ENCODE data around the gene NIPSNAP3A.
"Not testable (repeated sequence)": the region's sequence is repeated elsewhere in the genome, so short reads cannot be mapped to it uniquely, and the experiment has no call there.

The NIPSNAP3A gene

DNA sequence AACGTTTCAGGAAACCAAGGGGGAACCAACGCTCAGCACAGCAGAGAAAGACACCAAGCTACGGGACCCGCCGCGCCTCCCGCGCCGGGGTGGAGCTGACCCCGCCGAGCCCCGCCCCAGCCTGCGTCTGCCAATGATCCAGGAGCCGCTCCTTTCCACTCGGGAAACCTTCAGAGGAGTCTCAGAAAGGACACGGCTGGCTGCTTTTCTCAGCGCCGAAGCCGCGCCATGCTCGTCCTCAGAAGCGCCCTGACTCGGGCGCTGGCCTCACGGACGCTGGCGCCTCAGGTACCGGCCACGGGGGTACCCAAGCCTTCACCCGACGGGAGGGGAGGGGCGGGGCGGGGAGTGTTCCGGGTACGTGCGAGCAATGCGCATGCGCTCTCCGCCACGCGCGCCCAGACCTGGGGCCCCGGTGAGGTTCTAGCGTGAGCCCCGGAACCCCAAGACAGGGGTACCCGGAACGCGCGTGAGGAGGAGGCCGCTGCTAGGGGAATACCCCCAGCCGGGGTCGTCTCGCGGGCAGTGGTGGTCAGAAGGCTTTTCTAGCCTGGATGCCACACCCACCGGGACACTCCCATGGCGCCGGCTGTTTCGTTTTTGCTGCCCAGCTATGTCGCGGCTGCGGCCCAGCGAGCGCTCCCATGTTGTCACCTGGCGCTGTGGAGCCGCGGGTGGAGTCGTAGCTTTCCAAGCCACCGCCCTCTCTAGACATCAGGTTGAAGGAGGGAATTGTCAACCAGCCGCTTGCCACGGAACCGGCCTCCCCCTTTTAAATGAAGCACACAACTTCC, at the start of gene NIPSNAP3A:
NIPSNAP3A (plus strand) TSS at position 119 of the 794 bp plus-strand sequence; CDS start at position 229, 110 bp downstream.
- peak; percentile 73 to 88 for DNase-seq

DNA sequence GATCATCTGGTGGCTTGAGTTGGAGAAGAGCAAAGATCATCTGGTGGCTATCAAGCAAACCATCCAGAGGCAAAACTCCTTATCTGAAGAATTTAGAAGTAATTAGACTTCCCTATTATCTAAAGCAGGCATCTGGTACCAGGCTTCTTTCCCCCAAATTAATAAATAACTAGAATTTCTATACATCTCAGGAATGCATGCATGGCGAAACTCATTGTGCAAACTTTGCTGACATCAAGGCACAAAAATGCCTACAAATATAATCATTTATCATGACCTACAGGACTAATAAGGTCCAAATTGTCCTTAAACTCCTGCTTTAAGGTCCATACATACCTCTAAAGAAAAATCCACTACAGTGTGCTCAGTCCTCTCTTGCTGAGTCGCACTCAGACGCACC, 47.2 kb upstream of the NIPSNAP3A start:
- no peak for DNase-seq

DNA sequence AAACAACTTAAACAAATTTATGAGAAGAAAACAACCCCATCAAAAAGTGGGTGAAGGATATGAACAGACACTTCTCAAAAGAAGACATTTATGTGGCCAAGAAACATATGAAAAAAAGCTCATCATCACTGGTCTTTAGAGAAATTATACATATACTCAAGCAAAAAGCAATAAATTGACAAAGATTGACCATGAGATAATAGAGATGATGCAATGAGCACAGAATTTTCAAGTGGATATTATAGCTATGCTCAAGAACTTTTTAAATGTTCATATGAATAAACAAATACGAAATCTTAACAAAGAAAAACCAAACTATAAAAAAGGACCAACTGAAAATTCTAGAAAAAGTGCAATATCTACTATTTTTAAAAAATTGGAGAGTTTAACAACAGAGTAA, 38.7 kb upstream of the NIPSNAP3A start:
- not testable (repeated sequence) for DNase-seq

DNA sequence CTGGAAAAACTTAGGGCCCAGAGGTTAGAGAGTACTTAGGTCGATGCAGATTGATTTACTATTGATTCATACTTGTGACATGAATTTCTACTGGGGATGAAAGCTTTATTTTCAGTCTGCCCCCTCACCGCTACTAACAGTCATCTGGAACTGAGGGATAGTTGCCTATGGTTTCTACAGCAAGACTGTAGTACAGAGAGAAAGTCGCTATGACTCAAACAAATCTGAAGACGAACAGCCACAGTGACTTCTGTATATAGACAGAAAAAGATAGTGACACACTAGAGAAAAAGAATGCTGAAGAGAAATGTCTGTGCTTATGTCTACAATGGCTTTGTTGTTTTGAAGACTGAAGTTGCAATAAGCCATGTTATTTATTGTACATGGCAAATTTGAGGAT, 35.9 kb upstream of the NIPSNAP3A start:
- DNase-seq: no peak

DNA sequence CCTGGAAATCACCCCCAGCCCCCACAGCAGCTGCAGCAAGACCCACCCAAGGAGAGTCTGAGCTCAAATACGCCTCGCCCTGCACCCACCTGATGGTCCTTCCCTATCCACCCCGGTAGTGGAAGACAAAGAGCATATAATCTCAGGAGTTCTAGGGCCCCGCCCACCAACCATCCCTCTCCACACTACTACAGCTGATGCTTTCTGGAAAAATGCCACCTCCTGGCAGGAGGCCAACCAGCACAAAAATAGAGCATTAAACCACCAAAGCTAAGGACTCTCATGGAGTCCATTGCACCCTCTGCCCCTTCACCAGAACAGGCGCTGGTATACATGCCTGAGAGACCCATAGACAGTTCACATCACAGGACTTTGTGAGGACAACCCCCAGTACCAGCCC, 22.5 kb upstream of the NIPSNAP3A start:
- peak in 1 of 2 experiments; percentile 39 for DNase-seq

DNA sequence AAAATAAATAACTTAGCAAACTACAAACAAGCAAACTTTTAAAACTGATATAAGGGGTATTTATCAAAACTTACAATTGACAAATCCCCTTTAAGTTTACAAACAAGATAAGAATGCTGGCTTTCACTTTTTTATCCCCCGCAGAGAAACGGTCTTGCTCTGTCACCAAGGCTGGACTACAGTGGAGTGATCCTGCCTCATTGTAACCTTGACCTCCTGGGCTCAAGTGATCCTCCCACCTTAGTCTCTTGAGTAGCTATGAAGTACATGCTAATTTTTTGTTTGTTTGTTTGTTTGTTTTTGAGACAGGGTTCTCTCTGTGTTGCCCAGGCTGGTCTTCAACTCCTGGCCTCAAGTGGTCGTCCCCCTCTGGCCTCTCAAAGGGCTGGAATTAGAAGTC, 9.0 kb upstream of the NIPSNAP3A start:
- DNase-seq: no peak

DNA sequence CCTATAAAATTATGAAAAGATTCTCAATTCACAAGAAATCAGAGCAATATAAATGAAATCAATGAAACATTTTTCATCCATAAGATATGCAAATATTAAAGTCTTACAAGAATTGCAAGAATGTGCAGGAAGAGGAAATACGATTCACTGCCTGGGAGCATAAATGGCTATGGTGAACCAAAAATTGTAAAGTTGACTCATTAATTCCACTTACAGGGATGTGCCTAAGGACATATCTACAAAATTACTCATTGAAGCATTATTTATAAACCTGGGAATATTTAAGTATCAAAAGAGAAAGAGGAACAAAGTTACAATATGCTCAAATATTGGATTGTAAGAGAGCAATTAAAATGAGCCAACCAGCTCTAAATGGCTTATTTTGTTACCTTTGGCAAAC, 6.9 kb upstream of the NIPSNAP3A start:
- no peak for DNase-seq

DNA sequence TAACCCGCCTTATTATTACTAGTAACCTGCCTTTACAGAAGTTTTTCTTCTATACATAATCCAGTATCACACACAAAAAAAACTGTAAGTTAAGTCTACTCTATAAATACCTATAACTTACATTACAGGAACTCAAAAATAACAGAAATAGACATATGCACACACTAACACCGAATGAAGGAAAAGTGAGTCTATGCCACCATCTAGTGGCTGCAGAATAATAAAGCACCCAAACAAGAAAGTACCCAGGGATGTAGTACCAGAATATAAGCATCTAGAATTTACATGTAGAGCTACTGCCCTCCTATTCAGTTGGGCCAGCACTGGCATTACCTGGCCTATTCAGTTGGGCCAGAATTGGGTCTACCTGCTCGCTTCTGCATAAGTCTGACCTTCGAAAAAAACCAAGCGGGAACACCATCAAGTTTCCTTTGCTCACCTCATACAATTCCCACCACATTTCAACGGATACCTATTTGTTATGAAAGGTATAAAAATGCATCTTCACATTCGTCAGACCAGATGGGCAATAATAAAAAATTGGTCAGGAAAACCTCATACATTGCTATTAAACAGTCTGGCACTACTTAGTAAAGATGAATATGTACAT, 4.0 kb upstream of the NIPSNAP3A start:
- peak; percentile 64 to 78 for DNase-seq

DNA sequence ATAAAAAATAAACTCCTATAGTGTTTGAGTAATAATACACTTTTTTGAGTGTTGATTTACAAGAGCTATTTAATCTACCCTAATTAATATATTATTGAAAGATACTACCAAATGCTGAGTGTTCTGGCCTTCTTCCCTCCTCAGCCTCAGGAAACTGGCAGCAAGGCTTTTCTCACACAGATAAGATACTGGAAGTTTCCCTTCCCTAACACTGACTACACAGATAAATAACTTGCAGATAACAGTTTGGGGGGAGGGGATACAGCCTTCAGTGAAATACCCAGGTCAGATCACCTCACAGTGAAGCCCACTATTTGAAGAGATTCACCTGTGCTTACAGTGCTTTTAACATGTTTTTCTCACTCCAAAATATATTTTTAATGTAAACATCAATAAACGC, 1.6 kb upstream of the NIPSNAP3A start:
- no peak for DNase-seq

DNA sequence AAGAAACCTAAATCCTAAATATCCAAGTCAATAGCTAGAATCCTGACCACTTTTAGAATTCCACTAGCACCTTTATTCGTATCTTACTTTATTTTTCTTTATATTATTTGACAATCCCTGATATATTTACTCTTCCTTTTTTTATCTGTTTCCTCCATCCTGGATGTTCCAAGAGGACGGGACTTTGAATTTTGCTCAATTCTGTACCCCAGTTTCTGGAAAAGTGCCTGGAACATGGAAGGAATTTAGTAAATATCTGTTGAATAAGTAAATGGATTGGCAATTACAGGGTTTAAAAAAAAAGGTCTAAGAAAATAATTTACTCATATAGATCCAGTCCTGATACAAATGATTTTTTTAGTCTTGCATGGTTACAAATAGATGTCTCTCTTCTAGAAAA, 1.2 kb upstream of the NIPSNAP3A start:
- no peak for DNase-seq

DNA sequence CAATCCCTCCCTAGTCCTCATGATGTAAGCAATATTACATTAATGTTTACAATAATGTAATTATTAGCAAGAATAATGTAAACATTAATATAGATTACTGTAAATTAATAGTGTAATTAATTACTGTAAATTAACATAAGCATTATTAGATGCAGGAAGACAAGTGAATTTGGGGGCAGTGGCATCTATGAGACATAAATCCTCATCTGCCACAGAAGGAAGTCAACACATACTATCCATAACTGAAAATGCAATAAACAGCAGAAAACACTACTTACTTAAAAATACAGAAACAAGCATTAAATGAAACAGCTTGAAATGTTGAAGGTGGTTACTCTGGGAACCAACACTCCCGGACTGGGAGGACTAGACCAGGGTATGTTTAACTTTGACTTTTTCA, 685 bp upstream of the NIPSNAP3A start:
- no peak for DNase-seq

DNA sequence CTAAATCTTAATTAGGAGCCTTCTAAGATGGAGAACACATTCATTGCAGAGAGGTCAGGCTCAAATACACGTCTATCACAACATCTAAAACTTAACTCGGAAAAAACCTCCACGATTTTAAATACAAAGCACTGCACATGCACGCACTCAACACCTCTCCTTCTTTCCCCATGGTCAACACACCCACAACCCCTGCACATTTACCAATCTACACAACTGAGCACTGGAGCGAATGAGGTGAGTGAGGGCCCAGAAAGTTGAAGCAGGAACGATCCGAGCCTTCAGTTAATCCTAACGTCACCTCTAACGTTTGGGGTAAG, 278 bp upstream of the NIPSNAP3A start:
- no peak for DNase-seq

DNA sequence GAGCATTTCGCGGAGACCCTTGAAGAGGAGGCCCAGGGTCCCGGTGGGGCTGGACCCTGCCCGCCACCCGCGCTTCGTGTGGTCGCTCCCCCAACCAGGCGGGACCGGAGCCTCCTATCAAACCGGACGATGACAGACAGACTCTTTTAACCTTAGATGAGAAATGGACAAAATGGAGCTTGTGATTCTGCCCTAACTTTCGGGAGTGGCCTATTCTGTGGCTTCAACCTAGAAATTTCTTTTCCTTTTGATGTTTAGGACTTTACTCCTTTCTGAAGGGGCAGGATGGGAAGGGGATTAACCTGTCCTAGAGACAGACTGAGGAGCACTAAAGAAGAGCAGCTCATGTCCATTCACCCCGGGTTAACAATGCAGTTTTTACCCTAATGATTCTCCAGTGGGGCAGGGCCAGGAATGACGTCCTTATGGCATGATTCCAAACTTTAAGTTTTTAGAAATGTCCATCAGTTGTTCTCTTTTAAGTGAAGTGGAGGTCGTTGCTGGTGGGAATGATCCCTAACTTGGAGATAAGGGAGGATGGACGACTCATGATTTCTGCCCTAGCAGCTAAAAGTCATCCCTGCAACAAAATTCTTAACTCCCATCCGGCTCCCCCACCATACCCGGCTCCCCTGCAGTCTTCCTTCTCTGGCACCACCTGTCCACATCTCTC, 1.0 kb downstream of the NIPSNAP3A start:
- DNase-seq: peak in 1 of 2 experiments; percentile 37

DNA sequence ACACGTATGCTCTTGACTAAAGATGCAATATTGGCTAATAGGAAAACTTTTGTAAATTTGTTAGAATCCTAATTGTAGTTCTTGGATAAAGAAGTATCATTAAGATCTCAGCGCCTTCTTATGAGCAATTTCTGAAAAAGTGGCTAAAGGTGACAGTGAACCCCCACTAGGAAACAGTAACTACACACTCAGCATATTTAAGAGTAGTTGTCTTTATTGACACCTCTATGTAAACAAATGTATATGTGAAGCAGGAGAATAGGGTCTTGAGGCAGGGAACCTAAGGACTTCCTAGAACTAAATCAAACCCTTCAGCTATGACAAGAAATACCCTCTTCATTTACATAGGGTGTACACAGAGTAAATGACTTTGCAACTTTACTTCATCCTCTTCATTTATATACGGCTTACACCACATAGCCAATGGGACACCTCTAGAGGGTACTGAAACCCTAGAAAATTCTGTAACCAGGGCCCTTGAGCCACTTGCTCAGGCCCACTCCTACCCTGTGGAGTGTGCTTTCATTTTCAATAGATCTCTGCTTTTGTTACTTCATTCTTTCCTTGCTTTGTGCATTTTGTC, 2.8 kb downstream of the NIPSNAP3A start:
- no peak for DNase-seq

DNA sequence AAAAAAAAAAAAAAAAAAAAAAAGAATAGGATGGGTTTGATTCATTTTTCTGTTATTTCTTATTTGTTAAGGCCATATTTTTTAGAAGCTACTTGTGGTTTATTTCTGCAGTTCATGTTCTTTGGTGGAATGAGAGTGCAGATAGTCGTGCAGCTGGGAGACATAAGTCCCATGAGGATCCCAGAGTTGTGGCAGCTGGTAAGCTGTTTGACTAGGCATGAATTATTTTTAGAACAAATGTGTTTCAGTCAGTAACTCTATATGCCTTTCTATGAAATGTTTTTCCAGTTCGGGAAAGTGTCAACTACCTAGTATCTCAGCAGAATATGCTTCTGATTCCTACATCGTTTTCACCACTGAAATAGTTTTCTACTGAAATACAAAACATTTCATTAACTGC, 11.5 kb downstream of the NIPSNAP3A start:
- peak; percentile 24 to 68 for DNase-seq

DNA sequence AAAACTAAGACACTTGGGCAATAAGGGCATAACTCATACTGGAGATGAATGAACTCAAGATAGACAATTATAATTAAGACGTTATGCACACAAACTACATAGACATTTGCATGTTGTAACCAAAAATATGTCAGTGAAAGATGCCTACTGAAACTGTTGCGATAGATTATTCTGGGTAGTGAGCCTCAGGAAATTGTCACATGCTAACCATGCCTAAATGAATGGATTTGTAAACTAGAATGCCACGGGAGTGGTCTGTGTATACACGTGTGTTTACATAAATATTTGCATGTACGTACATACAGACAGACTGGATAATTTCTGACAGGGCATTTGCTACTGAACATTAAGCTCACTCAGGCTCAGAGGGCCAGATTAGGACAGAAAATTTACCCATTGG, 17.7 kb downstream of the NIPSNAP3A start:
- no peak for DNase-seq

DNA sequence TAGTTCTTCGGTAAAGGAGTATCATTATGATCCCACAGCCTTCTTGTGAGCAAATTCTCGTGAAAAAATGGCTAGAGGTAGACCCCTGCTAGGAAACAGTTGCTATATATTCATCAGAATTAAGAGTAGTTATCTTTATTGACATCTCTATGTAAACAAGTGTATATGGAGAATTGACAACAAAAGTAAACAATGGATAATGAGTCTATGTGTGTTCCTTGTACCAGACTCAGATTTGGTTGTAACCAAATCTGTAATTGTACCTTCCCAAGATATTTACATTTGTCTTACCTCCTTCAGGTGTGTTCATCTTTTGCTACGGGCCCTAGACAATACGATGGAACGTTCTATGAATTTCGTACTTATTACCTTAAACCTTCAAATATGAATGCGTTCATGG, 18.5 kb downstream of the NIPSNAP3A start:
- DNase-seq: no peak

DNA sequence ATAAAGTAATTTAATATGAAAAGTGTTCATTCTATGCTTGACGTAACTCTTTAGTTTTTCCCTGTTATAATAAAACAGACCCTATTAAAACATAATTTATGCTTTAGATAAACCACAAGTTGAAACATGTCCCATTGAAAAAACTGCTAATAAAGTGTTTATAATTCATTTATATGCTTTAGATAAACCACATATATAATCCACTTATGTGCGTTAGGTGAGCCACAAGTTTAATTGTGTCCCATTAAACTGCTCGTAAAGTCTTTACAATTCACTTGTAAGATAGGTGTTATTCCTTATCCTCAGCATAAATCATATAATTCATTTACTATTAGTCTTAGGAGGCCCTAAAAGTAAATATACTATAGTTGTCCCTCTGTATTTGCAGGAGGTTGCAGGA, 20.0 kb downstream of the NIPSNAP3A start:
- DNase-seq: no peak

DNA sequence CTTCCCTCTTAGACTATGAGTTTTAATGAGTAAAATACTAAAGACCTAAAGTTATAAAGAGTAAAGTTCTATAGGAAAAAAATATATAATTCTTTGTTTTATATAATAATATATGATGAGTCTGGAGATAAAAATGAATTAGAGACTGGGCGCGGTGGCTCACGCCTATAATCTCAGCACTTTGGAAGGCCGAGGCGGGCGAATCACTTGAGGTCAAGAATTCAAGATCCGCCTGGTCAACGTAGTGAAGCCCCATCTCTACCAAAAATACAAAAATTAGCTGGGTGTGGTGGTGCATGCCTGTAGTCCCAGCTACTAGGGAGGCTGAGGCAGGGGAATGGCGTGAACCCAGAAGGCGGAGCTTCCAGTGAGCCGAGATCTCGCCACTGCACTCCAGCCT, 21.5 kb downstream of the NIPSNAP3A start:
- DNase-seq: not testable (repeated sequence)

DNA sequence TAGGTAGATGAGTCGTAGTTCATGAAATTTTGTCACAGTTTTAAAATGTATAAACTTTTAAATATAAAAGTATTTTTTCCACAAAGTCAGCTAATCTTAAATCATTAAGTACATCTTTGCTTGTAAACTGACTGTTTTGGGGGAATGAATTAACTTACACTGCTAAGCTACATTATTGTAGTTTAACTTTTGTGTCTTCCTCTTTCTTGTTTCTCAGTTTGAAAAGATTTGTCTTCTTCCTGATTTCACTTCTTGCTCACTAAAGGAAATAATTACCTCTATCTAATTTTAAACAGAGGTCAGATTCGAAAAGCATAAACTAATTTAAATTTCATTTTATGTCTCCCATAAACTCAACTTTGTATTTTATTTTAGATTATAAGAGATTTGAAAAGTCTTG, 22.2 kb downstream of the NIPSNAP3A start:
- DNase-seq: no peak

DNA sequence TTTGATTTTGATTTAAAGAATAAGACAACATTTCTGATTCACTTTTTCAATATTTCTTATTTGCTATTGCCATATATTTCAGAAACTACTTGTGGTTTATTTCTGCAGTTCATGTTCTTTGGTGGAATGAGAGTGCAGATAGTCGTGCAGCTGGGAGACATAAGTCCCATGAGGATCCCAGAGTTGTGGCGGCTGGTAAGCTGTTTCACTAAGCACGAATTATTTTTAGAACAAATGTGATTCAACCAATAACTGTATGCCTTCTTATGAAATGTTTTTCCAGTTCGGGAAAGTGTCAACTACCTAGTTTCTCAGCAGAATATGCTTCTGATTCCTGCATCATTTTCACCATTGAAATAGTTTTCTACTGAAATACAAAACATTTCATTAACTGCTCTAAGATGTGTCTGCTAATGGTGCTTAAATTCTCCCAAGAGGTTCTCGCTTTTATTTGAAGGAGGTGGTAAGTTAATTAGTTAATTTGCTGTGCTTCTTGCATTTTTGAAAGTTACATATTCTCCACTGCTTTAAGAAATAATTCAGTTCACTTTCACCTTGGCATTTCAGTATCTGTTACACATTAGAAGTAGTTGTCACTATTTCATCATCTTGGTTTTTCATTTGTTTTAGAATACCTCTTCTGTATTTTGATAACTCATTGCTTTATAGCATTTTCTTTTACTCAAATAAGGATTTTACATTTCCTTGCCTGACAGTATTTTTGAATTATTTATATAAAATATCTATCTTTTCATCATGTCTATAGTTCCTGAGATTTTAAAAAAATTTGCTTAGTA, 25.4 kb downstream of the NIPSNAP3A start:
- peak in 1 of 2 experiments; percentile 28 for DNase-seq

DNA sequence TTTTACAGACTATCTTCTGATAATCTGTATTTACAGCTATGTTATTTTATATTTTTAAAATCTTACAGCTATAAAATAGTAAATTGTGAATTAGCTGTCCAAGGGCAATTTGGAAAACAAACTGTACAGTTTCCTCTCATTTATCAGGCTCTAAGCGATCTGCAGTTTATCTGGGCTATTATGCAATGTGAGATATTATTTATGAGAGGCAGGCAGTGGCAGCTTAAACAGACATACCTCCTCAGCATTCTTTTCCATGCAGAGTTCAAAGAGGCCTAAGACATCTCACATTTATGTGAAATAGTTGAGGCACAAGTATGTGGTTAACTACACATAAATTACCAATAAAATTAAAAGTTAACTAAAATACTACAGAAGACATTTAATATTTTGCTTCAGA, 26.6 kb downstream of the NIPSNAP3A start:
- DNase-seq: no peak

Measured in NCI-H524 (cell line).